HG03342 (cell line): Measurements from ENCODE around the gene KLHL7.
"Not testable (repeated sequence)": the region's sequence is repeated elsewhere in the genome, so short reads cannot be mapped to it uniquely, and the experiment has no call there.

Source experiments
- ATAC-seq: cut with Tn5 transposase; IDR thresholded peaks from one replicate; pipeline ENCODE4 v1.9.1; 2021; ENCODE audit warnings: mild to moderate bottlenecking, moderate library complexity; ENCODE audit not compliant: unreplicated experiment

Gene KLHL7

DNA sequence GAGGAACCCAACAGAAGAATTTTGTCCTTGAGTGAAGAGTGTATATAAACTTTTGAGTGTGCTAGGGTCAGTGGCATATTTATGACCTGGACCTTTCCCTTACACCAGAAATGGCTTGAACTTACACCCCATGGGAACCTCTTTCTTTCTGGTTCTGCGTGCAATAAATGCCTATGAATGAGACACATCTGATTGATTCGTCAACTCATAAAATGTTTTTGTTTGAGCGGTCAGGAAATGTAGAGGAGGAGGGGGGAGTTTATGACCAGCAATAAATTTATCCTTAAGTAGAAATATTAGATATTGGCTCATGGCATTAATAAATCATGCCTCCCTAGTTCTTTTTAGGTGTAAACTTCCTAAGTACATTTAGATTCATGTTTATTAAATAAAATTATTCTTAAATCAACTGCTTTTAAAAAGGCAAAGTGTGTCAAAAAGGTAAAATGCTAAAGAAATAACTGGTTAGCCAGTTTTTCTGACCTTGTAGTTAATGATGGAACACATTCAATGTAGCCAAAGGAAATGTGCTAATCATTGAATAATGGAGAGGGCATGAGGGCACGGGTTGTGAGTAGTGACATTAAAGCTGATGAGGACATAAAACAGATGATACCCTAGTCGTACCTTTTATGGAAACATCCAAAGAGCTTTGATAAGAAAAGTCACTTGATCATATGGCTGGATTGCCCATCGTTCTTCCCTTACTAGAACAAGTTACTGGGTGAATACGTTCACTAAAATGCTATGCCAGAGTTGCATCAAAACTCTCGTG is 62.7 kb downstream of the KLHL7 start:
- no peak for ATAC-seq

DNA sequence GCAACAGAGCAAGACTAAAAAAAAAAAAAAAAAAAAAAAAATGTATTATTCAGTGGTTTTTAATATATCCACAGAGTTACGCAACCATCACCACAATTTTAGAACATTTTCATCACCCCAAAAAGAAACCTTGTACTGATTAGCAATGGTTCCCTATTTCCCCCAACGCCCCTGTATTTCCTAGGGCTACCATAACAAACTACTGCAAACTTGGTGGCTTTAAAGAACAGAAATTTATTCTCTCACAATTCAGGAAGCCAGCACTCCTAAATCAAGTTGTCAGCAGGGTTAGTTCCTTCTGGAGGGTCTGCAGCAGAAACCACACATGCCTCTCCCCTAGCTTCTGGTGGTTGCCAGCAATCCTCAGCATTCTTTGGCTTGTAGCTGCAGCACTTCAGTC is 70.4 kb downstream of the KLHL7 start:
- ATAC-seq: no peak

DNA sequence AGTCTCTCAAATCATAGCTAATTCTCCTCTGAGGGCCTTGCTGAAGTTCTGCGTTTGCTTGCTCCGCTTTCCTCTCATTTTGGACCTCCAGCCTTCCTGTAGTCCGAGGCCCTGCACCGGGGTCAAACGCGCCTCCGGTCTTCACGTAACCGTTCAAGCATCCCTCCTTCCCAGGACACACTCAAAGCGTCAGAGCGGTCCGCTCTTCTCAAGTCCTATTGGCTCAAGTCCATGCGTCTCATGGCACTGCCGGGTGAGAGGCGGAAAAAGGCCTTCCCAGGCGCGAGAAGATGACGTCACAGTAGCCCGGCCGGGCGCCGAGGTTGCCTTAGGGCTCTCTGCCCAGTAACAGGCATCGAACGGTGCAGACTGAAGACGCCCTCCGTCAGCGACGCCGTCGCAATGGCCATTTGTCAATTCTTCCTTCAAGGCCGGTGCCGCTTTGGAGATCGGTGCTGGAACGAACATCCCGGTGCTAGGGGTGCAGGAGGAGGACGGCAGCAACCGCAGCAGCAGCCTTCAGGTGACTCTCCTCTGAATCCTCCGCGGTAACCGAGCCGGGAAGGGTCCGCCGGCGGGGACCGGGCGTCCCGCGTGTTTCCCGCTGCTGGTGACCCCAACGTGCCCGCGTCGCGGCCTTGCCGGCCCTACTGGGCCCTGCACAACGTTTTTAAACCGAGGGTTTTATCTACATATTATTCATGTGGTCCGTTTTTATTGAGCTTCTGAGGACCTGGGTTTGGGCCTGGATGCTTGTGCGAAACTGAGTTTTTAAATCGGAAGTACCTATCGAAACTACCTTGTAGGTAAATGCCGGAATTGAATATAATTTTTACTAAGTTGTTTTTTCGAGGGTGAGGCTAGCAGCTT is 76.3 kb downstream of the KLHL7 start, which contains the start of gene NUP42:
Gene NUP42, plus strand, starts transcription at position 365 of the 870 bp plus-strand sequence. Its CDS starts 38 bp downstream, at position 403.
- ATAC-seq: peak; percentile 94

DNA sequence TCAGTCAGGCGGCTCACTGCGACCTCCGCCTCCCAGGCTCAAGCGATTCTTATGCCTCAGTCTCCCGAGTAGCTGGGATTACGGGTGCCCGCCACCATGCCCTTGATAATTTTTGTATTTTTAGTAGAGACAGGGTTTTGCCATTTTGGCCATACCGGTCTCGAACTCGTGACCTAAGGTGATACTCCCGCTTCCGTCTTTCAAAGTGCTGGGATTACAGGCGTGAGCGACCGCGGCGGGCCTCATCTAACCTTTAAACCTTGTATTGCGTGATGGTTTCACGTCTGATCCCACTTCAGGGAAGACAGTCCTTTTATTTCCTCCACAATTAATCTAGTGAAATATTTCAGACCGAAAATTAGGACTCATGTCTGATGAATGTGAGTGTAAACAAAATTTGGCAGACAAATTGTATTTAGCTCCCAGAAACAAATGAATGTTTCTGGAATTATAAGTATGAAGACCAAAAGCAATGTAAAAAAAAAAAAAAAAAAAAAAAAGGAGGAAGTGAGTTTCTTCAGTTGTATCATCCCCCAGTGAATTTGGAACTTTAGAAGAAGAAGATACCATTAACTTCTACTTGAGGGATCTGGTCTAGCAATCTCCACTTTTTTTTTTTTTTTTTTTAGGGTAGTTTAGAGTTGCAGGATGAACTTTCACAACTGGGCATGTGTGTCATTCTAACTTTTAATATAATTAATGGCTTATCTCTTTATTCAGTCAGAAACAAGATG is 77.9 kb downstream of the KLHL7 start:
- ATAC-seq: no peak

DNA sequence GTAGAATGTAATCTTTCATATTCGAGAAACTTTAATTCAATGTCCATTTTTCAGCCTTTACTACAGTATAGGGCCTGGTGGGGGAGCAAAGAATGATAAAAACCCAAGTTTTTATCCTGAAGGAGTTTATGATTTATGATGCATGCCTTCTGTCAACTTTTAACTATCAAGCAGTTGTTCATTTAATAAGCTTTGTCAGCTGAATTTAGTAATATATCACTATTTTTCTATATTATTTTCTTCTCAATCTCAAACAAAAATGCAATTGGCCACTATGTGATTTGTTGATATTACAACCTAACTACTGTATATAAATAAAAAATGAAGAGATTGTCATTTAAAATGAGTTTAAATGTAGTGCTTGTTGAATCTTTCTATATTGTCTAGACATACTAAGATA is 78.7 kb downstream of the KLHL7 start:
- no peak for ATAC-seq

DNA sequence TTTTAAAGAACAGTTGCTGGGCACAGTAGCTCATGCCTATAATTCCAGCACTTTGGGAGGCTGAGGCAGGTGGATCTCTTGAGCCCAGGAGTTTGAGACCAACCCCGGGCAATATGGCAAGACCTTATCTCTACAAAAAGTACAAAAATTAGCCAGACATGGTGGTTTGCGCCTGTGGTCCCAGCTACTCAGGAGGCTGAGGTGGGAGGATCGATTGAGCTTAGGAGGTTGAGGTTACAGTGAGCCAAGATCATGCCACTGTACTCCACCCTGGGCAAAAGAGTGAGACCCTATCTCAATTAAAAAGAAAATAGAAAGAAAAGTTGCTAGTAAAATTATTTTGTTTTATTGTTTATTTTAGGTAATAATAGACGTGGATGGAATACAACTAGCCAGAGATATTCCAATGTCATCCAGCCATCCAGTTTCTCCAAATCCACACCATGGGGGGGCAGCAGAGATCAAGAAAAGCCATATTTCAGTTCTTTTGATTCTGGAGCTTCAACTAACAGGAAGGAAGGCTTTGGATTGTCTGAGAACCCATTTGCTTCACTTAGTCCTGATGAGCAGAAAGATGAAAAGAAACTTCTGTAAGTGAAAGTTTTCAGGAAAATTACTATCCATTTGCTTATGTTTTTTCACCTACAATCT is 79.2 kb downstream of the KLHL7 start:
- no peak for ATAC-seq

DNA sequence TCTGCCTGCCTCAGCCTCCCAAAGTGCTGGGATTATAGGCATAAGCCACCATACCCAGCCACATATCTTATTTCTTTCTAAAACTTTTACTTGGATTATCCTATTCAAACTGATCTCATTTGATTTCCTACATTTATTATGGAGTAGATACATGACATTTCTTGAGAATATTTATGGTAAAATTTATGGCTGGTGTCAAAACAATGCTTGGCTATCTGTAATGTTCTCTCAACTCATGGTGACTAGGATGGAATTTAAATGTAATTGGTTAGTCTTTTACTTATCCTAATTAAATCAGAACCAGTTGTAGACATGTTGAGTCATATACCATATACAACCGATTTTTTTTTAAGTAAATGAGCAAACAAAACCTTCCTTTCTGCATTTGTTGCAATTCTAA is 80.4 kb downstream of the KLHL7 start:
- no peak for ATAC-seq

DNA sequence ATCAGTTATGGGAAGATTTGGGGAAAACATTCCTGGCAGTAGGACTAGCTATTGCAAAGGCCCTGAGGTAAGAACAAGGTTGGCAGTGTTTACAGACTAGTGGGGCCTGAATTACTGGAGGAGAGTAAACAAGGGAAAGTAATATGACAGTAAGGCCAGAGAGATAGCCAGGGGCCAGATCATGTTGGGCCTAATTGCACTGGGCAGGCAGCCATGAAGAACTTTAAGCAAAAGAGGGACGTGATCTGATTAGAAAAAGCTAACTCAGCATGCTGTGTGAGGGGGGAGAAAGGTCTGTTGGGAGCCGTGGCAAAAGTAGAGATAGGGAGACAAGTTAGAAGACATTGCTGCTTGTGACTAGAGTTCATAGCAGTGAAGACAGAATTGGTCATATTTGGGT is 85.4 kb downstream of the KLHL7 start:
- no peak for ATAC-seq

DNA sequence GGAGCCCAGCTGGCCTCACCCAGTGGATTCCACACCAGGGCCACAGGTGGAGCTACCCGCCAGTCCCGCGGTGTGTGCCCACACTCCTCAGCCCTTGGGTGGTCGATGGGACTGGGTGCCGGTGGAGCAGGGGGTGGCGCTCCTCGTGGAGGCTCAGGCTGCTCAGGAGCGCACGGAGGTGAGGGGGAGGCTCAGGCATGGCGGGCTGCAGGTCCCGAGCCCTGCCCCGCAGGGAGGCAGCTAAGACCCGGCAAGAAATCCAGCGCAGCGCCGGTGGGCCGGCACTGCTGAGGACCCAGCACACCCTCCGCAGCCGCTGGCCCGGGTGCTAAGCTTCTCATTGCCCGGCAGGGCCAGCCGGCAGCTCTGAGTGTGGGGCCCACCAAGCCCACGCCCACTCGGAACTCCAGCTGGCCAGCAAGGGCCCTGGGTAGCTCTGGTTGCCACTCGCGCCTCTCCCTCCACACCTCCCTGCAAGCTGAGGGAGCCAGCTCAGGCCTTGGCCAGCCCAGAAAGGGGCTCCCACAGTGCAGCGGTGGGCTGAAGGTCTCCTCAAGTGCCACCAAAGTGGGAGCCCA is 88.2 kb downstream of the KLHL7 start:
- ATAC-seq: not testable (repeated sequence)

DNA sequence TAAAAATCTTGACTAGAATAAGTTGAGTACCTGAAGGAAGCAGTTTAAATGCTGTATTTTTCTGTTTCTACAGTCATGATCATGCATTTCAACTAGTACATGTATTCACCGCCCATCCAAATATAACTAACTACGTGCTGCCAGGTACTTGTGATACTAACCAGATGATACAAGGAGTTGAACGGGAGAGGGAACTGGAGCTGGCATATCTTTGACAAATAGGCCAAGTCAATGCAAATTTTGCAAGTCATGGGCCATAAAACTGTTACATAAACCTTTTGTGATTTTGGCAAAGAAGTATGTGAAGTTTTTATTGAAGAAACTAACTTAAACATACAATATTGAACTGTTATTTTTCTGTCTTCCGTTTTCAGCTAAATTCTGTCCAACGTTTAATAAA is 90.7 kb downstream of the KLHL7 start:
- no peak for ATAC-seq

DNA sequence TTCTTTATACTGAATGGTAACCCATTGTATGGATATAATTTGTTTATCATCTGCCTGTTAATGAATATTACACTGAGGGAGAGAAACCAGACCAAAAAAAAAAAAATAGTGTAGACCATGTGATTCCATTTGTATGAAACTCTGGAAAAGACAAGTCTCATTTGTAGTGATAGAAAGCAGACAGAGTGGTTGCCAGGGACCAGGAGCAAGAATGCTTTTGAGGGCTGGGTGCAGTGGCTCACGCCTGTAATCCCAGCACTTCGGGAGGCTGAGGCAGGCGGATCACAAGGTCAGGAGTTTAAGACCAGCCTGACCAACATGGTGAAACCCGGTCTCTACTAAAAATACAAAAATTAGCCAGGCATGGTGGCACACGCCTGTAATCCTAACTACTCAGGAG is 92.2 kb downstream of the KLHL7 start:
- ATAC-seq: not testable (repeated sequence)

DNA sequence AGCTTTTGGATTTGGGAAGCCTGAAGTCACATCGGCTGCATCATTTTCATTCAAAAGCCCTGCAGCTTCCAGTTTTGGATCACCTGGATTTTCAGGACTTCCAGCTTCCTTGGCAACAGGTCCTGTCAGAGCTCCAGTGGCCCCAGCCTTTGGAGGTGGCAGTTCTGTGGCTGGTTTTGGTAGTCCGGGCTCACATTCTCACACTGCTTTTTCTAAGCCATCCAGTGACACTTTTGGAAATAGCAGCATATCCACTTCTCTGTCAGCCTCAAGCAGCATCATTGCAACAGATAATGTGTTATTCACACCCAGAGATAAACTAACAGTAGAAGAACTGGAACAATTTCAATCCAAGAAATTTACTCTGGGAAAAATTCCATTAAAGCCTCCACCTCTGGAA is 94.7 kb downstream of the KLHL7 start:
- ATAC-seq: no peak

DNA sequence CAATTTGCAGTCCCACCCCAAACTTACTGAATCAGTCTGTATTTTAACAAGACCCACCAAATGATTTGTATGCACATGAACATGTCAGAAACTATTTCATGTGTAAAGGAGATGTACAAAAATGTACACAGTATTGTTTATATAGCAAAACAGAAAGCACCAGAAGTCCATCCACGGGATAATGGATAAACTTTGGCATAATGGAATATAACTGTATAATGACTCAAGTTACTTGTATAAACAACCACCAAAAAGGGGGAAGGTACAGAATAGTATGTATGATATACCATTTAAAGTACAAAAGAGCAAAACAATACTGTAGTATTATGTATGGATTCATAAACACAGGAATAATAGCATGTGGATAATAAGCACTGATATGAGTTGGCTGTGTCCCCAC is 98.7 kb downstream of the KLHL7 start:
- ATAC-seq: no peak

DNA sequence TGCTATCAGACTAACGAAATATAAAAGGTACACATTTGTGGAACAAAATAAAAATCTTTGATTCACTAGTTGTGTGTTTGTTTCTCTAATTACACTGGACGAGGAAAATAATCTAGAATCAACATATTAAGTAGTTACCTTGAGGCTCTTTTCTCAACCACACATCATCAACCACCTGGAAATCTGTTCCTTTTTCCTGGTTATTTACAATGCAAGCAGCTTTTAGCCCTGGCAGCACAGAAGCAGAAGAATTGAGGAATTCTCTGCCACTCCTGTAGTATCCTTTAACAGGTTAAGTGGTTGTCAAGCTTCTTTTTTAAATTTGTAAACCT is 100.0 kb downstream of the KLHL7 start:
- no peak for ATAC-seq

DNA sequence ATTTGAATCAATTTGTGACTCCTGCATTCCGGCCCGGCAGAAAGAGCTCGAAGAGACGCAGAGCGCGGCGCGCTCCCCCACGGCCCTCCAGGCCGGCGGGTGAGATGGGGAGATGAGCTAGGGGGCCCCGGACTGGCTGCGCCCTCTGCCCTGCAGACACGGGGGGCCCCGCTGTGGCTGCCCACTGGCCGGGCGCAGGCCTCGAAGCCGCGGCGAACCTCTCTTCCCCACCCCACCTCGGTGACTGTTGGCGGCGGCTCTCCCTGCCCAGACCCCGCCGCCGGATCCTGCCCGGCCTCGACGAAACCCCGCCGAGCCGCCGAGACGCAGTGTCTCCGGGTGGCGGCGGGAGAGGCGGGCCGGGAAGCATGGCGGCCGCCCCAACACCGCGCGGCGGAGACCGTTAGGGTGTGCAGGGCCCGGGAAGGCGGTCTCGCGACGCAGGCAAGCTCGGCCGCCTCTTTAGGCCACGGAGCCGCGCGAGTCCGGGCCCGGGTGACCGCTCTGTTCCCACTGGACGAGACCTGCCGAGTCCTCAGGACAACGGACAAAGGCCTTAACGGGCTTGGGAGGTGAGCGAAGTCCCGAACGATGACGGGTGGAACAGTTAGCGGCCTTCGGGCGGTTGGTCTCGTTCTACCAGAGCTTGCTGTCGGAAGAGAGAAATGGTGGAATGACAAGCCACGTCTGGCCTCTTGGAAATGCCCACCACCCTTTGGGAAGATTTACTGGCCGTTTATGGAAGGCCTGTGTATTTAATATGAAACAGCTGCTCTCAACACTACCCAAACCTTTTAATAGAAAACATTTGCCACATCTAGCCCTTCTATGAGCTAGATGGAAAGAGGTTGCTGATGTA is 100.6 kb downstream of the KLHL7 start:
- no peak for ATAC-seq

DNA sequence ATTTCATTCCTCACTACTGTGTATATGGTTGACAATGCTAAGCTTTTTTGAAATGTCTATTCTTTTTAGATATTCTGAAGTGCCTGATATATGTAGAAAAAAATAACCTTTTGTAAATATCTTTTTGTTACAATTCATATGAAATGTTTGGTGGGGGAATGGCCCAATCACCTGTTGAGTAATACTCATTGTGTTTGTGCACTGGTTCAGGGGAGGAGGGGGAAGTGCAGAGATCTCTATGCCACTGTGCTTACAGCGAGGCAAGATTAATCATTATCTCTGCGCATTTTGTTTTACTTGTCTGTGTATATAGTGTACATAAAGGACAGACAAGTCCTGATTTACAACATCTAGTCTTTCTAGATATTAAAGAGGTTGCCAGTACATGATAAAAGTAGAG is 101.4 kb downstream of the KLHL7 start:
- ATAC-seq: no peak

DNA sequence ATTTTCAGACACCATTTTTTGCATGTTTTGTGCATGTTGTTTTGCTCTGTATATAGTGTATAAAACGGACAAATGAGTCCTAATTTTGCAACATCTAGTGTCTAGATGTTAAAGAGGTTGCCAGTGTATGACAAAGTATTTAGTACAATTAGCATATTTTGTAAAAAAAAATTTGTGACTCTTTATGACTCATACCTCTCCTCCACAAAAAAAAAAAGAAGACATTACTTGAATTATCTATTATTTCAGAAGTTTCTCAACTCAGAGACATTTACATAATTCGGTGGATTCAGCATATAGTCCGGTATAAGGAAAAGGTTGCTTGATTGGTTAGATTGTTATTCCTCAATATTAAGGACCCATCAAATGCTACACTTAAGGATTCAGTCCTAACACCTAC is 102.3 kb downstream of the KLHL7 start:
- no peak for ATAC-seq

DNA sequence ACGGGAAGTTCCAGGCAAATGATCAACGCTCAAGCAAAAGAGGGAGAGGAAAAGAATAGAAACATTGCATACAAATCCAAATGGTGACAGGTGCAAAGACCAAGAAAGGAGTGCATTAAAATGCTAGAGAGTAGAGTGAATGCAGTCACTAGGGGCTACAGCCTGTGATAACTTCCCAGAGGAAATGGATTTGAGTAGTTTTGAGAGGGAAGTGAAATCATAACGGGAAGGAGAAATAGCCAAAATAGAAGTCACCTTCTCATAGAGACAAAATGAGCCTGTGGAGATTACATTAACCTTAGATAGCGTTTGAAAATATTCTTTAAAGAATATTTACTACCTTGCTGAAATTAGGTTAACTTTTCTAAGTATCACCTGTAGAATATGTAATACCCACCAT is 102.7 kb downstream of the KLHL7 start:
- ATAC-seq: no peak

DNA sequence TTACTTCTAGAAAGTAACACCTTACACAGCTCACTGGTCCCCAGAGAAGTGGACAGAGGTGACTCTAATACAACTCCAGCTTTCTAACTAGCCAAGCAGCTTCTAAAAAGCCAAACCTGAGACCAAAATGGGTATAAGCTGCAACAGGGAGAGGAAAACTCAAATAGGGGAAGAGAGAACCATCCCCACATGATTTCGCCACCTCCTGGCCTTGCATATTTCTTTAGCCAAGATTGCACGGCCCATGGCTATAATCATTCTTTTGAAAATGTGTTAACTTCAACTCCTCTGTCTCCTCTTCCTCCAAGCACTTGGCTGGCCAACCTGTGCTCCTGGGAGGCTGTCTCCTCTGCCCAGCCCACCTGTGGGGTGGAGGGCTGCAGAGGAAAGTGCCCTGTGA is 104.9 kb downstream of the KLHL7 start:
- ATAC-seq: no peak

DNA sequence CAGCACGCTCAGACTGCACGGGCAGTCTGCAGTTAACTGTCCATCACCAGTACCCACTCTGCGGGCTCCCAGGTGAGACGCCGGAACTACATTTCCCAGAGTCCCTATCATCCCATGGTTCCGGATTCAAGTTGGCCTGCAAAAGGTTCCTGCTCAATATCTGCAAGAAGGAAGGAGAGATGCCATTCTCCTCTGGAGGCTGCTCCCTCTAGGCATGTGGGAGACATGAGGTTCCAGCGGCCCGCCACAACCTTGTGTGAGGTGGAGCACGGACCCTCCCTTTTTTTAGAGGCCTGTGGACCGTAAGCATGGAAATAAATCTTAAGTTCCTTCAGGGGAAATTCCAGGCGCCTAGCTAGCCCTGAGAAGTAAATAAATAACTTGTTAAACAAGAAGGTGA is 106.0 kb downstream of the KLHL7 start:
- no peak for ATAC-seq
